HepG2 (cell line): Measurements from ENCODE around the gene TVP23A. TPM values are rescaled to one million over a fixed set of nuclear protein-coding genes. Genes with fewer than 3 reads are reported as not detected.
A peak's percentile ranks its signal among the peaks of the same experiment; 100 is the strongest.

ENCODE experiments used
- ATAC-seq: fragments of 200-7000 bp; cut with Tn5 transposase; 3 replicates; pipeline ENCODE4 v1.9.1; 2020; ENCODE audit warnings: mild to moderate bottlenecking, moderate library complexity
- BruUV-seq: library from RNA; stranded (reverse); fragments of 400-500 nt; replicated peaks from 2 replicates; lab custom pipeline; 2021; lab: Mats Ljungman, UMichigan
- CTCF ChIA-PET: fragments of 300-600 bp; formaldehyde crosslinking; extraction: SDS; loops from one replicate; lab custom pipeline; 2021; ENCODE audit warnings: low total read pairs, inconsistent platforms, low intra/inter-chr PET ratio; lab: Yijun Ruan, JAX
- POLR2A ChIA-PET: fragments of 350-600 bp; sonication (Branson Sonifier 250); formaldehyde crosslinking; loops from one replicate; lab custom pipeline; 2020; ENCODE audit warnings: antibody characterized with exemption, inconsistent platforms; lab: Yijun Ruan, JAX
- DNase-seq: peaks from one replicate; pipeline ENCODE4 v3.0.0-alpha.2; 2015; ENCODE audit warnings: low spot score
- FAIRE-seq: peaks from 3 replicates; lab custom pipeline; 2011; peaks lifted over from hg19 to GRCh38; lab: Jason Lieb, UNC
- H2AFZ ChIP-seq: one replicate; pipeline ENCODE4 v1.6.1; 2011; ENCODE audit warnings: low read length, inconsistent platforms
- H3K27ac ChIP-seq: fragments of 300-600 bp; 3 replicates; pipeline ENCODE4 v1.8.0; 2011; ENCODE audit warnings: mixed run types, mild to moderate bottlenecking, mixed read lengths, low read length, inconsistent platforms; ENCODE audit not compliant: insufficient read depth; ENCODE audit errors: extremely low read length
- H3K27me3 ChIP-seq, 2 experiments: fragments of 200-600 bp in 1 of 2; 2 replicates in 1 of 2; 3 replicates in 1 of 2; pipeline versions ENCODE4 v1.6.0 to v1.8.0; 2011; ENCODE audit warnings: low read length in 2 of 2, mild to moderate bottlenecking in 2 of 2, moderate library complexity in 2 of 2, inconsistent platforms in 1 of 2; ENCODE audit not compliant: insufficient read depth in 2 of 2, control insufficient read depth in 1 of 2
- H3K36me3 ChIP-seq, 2 experiments: fragments of 200-600 bp in 1 of 2; replicated peaks in 1 of 2; 2 replicates in 1 of 2; 3 replicates in 1 of 2; pipeline versions ENCODE4 v1.5.1 to v1.8.0; 2011; ENCODE audit warnings: low read length in 2 of 2, inconsistent platforms in 1 of 2; ENCODE audit not compliant: insufficient read depth in 2 of 2, control insufficient read depth in 1 of 2
- H3K4me1 ChIP-seq: 2 replicates; pipeline ENCODE4 v1.5.1; 2012; ENCODE audit warnings: low read length, inconsistent platforms; ENCODE audit not compliant: insufficient read depth
- H3K4me2 ChIP-seq: 2 replicates; pipeline ENCODE4 v1.6.0; 2011; ENCODE audit warnings: low read depth, low read length, inconsistent platforms
- H3K4me3 ChIP-seq, 3 experiments: fragments of 200-600 bp in 1 of 3; sonication (generic), shearing (Covaris generic) in 1 of 3; replicated peaks in 1 of 3; 2 replicates each; pipeline ENCODE4 v1.5.1; 2011 to 2016; ENCODE audit warnings: low read length in 3 of 3, inconsistent platforms in 2 of 3, low read depth in 2 of 3, mild to moderate bottlenecking in 2 of 3, control low read depth in 1 of 3, mixed read lengths in 1 of 3; ENCODE audit not compliant: insufficient read depth in 1 of 3
- H3K79me2 ChIP-seq: one replicate; pipeline ENCODE4 v1.6.1; 2011; ENCODE audit warnings: low read length, inconsistent platforms; ENCODE audit not compliant: insufficient read depth
- H3K9ac ChIP-seq: 2 replicates; pipeline ENCODE4 v1.6.0; 2011; ENCODE audit warnings: mild to moderate bottlenecking, low read depth, low read length, inconsistent platforms; ENCODE audit not compliant: insufficient read depth
- H3K9me3 ChIP-seq: 2 replicates; pipeline ENCODE4 v1.5.1; 2012; ENCODE audit warnings: mild to moderate bottlenecking, low read length
- H4K20me1 ChIP-seq: 2 replicates; pipeline ENCODE4 v1.6.0; 2011; ENCODE audit warnings: inconsistent platforms, mild to moderate bottlenecking, low read length, moderate library complexity; ENCODE audit not compliant: insufficient read depth
- CERS6 ChIP-seq: sonication (generic); formaldehyde crosslinking; IDR thresholded peaks from 2 replicates; pipeline ENCODE4 v1.5.0; 2020; ENCODE audit warnings: missing genetic modification reagents
- ETS1 ChIP-seq: sonication (generic); formaldehyde crosslinking; IDR thresholded peaks from 2 replicates; pipeline ENCODE4 v1.4.0; 2020; ENCODE audit warnings: missing genetic modification reagents
- FOXJ3 ChIP-seq: sonication (generic); formaldehyde crosslinking; IDR thresholded peaks from 2 replicates; pipeline ENCODE4 v1.4.0; 2020; ENCODE audit warnings: missing genetic modification reagents, mild to moderate bottlenecking, borderline replicate concordance
- FOXO1 ChIP-seq: sonication (generic); formaldehyde crosslinking; IDR thresholded peaks from 2 replicates; pipeline ENCODE4 v1.4.0; 2020; ENCODE audit warnings: missing genetic modification reagents
- KDM5B ChIP-seq: sonication (generic); formaldehyde crosslinking; IDR thresholded peaks from 2 replicates; pipeline ENCODE4 v1.4.0; 2020; ENCODE audit warnings: missing genetic modification reagents, mild to moderate bottlenecking, borderline replicate concordance
- MTF2 ChIP-seq: sonication (generic); formaldehyde crosslinking; IDR thresholded peaks from 2 replicates; pipeline ENCODE4 v1.5.0; 2020; ENCODE audit warnings: missing genetic modification reagents, borderline replicate concordance
- PHF8 ChIP-seq: sonication (generic); formaldehyde crosslinking; IDR thresholded peaks from 2 replicates; pipeline ENCODE4 v1.5.0; 2020; ENCODE audit warnings: missing genetic modification reagents
- SNAPC5 ChIP-seq: sonication (generic); formaldehyde crosslinking; IDR thresholded peaks from 2 replicates; pipeline ENCODE4 v1.8.1; 2023; ENCODE audit warnings: mild to moderate bottlenecking, missing genetic modification reagents, borderline replicate concordance
- TCF12 ChIP-seq, 2 experiments: fragments of 450-650 bp in 1 of 2; sonication (generic) in 1 of 2; formaldehyde crosslinking in 1 of 2; IDR thresholded peaks; 2 replicates each; pipeline versions ENCODE4 v1.6.1 to v1.8.0; 2017 to 2022; ENCODE audit warnings: antibody characterized with exemption in 1 of 2, mild to moderate bottlenecking in 1 of 2, missing genetic modification reagents in 1 of 2, moderate library complexity in 1 of 2
- USF2 ChIP-seq, 2 experiments: sonication (generic) in 1 of 2; formaldehyde crosslinking in 1 of 2; IDR thresholded peaks; 2 replicates each; pipeline versions ENCODE4 v1.5.1 to v1.6.1; 2011 to 2020; ENCODE audit warnings: borderline replicate concordance in 1 of 2, low read depth in 1 of 2, low read length in 1 of 2, mild to moderate bottlenecking in 1 of 2, missing genetic modification reagents in 1 of 2, moderate library complexity in 1 of 2
- ZFP37 ChIP-seq: sonication (generic); formaldehyde crosslinking; IDR thresholded peaks from 2 replicates; pipeline ENCODE4 v1.4.0; 2020; ENCODE audit warnings: missing genetic modification reagents, borderline replicate concordance
- ZMAT5 ChIP-seq: sonication (generic); formaldehyde crosslinking; IDR thresholded peaks from 2 replicates; pipeline ENCODE4 v1.5.0; 2020; ENCODE audit warnings: mild to moderate bottlenecking, low read depth, missing genetic modification reagents, borderline replicate concordance
- ZNF251 ChIP-seq: sonication (generic); formaldehyde crosslinking; IDR thresholded peaks from 2 replicates; pipeline ENCODE4 v1.9.0; 2021; ENCODE audit warnings: mild to moderate bottlenecking, missing genetic modification reagents
- ZNF589 ChIP-seq: sonication (generic); formaldehyde crosslinking; conservative IDR thresholded peaks from 2 replicates; pipeline ENCODE4 v1.8.0; 2022; ENCODE audit warnings: mild to moderate bottlenecking, moderate library complexity, missing genetic modification reagents
- ZNF749 ChIP-seq: sonication (generic); formaldehyde crosslinking; IDR thresholded peaks from 2 replicates; pipeline ENCODE4 v1.8.0; 2022; ENCODE audit warnings: mild to moderate bottlenecking, missing genetic modification reagents, moderate library complexity, borderline replicate concordance
- ZSCAN20 ChIP-seq: sonication (generic); formaldehyde crosslinking; IDR thresholded peaks from 2 replicates; pipeline ENCODE4 v1.4.0; 2020; ENCODE audit warnings: missing genetic modification reagents, mild to moderate bottlenecking, borderline replicate concordance
- WGBS: methylation state at CpG from one replicate; pipeline ENCODE4 v1.1.6; 2017; ENCODE audit warnings: low lambda C conversion rate; 5-methylcytosine and 5-hydroxymethylcytosine counted together
- in situ Hi-C: cut with HindIII; loops from 2 replicates; pipeline ENCODE4 v1.10.0; 2017; ENCODE audit warnings: low pct_unique_long_range_greater_than_20kb; ENCODE audit not compliant: extremely low pct_ligation_motif_present
- intact Hi-C: fragments of 100-400 bp; cut with micrococcal nuclease; formaldehyde crosslinking; loops from one replicate; pipeline ENCODE4 v1.10.0; 2022; ENCODE audit not compliant: unreplicated experiment
- polyA plus RNA-seq, 8 experiments: library from polyadenylated mRNA; depleted of rRNA in 3 of 8; stranded (reverse) in 7 of 8; unstranded in 1 of 8; fragments of >200 nt; fragmentation: Illumina TruSeq in 4 of 8; extraction: Trizol in 4 of 8; gene quantifications; 2 replicates each; pipeline versions ENCODE4 v1.2.1 to v1.2.3, GENCODE V29; 2011 to 2016; ENCODE audit warnings: low read depth in 4 of 8, missing spikeins in 1 of 8, mixed read lengths in 1 of 8; ENCODE audit not compliant: insufficient read depth in 1 of 8
- total RNA-seq, 5 experiments: library from RNA; depleted of rRNA; stranded (reverse); fragments of >200 nt; fragmentation: Illumina TruSeq; extraction: Trizol; gene quantifications; 2 replicates each; pipeline ENCODE4 v1.2.3, GENCODE V29; 2016; ENCODE audit warnings: low read depth in 1 of 5

The TVP23A gene
- total and polyA plus RNA-seq, 2 of the 13 experiments (the other 11 are each of a cell fraction or from before 2014, with no cell fraction given) = not detected

GRCh38 chr16:10852286-10852685 lies 33.7 kb upstream of the TVP23A start:
- H3K4me2 ChIP-seq = no peak overlapping the region
- CTCF ChIA-PET = no interaction called here
- intact Hi-C loops = no loop called here
- TF ChIP-seq ZNF589 (CRISPR knock-in tag) (no peak), CERS6 (CRISPR knock-in tag) (no peak), USF2 (IDR thresholded peaks at IDR 0.05; ENCODE audit: low read depth, low read length) (no peak), USF2 (CRISPR knock-in tag; IDR thresholded peaks at IDR 0.05; ENCODE audit: borderline replicate concordance) (no peak), ZFP37 (CRISPR knock-in tag) (no peak), KDM5B (no peak), MTF2 (CRISPR knock-in tag) (no peak), ZSCAN20 (CRISPR knock-in tag) (no peak), SNAPC5 (CRISPR knock-in tag) (no peak), PHF8 (CRISPR knock-in tag) (no peak), FOXO1 (CRISPR knock-in tag) (no peak), FOXJ3 (CRISPR knock-in tag) (no peak), ZNF749 (CRISPR knock-in tag) (no peak), ZMAT5 (CRISPR knock-in tag) (no peak), ETS1 (CRISPR knock-in tag) (no peak), ZNF251 (CRISPR knock-in tag) (no peak), TCF12 (IDR thresholded peaks at IDR 0.05) (no peak), TCF12 (CRISPR knock-in tag; IDR thresholded peaks at IDR 0.05) (no peak)

More at GRCh38 chr16:10852286-10852685, 33.7 kb upstream of the TVP23A start:
- no peaks in the 10 kb centered on the region for H3K9me3 ChIP-seq
- POLR2A ChIA-PET = no interaction called here
- FAIRE-seq (peak; percentile 18), ATAC-seq (no peak), DNase-seq (no peak)
- no peaks in the 10 kb centered on the region for H3K79me2 ChIP-seq
- H3K4me1 ChIP-seq = peaks cover 11% of the 10 kb centered on the region; the same call in 1 of the 2 replicates
- no TSS peak for BruUV-seq
- in situ Hi-C loops = no loop called here
- no peaks in the 10 kb centered on the region for H3K36me3 ChIP-seq
- peaks cover 0 to 4% of the 10 kb centered on the region in 2 experiments; a peak in 1 of 5 replicates for H3K27me3 ChIP-seq
- H4K20me1 ChIP-seq = no peaks in the 10 kb centered on the region
- no peak overlapping the region for H2AFZ ChIP-seq
- no peak overlapping the region for H3K9ac ChIP-seq
- H3K4me3 ChIP-seq = no peak overlapping the region
- H3K27ac ChIP-seq = no peak overlapping the region
- WGBS = 4% methylated on average over 4 of the region's 4 CpGs
